Measurements from ENCODE around the gene PDS5B. TPM values are rescaled to one million over a fixed set of nuclear protein-coding genes. Genes with fewer than 3 reads are reported as not detected.

Gene PDS5B
- total RNA-seq, 4 donors from 2014 or later: 37.1 to 78.9 (median 44.9) TPM

DNA sequence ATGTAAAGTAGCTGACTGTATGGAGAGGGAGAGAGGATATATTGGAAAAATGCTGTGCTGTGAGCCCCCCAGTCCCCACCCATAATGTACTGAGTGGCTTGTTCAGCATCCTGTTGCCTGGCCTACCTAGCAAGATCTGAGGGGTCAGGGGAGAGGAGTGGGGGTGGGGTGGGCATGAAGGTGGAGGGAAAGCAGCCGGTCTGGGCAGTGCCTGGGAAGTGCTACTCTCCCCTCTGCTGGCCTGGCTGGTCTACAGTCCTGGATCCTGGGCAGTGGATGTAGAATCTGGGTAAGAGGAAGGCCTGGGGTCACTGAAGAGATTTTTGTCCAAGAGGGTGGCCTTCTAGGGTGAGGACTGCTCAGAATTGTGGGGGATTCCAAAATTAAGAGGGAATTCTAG, 210.5 kb downstream of the PDS5B start:
- Histone ChIP-seq H3K4me3 (no peak overlapping the region), H3K4me1 (no peaks in the 10 kb centered on the region), H3K9me3 (no peaks in the 10 kb centered on the region), H3K27me3 (no peaks in the 10 kb centered on the region), H3K36me3 (peaks cover 0 to 4% of the 10 kb centered on the region in 2 donors), H3K27ac (no peak overlapping the region)
- no peak for TF ChIP-seq POLR2A (IDR thresholded peaks at IDR 0.05)
- TF ChIP-seq, protein P1, sequence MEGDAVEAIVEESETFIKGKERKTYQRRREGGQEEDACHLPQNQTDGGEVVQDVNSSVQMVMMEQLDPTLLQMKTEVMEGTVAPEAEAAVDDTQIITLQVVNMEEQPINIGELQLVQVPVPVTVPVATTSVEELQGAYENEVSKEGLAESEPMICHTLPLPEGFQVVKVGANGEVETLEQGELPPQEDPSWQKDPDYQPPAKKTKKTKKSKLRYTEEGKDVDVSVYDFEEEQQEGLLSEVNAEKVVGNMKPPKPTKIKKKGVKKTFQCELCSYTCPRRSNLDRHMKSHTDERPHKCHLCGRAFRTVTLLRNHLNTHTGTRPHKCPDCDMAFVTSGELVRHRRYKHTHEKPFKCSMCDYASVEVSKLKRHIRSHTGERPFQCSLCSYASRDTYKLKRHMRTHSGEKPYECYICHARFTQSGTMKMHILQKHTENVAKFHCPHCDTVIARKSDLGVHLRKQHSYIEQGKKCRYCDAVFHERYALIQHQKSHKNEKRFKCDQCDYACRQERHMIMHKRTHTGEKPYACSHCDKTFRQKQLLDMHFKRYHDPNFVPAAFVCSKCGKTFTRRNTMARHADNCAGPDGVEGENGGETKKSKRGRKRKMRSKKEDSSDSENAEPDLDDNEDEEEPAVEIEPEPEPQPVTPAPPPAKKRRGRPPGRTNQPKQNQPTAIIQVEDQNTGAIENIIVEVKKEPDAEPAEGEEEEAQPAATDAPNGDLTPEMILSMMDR (IDR thresholded peaks at IDR 0.05): no peak
- TF ChIP-seq POLR2AphosphoS5 (IDR thresholded peaks at IDR 0.05): no peak
- no peak for TF ChIP-seq EP300 (IDR thresholded peaks at IDR 0.05)
- no peak for ATAC-seq
- whole genome bisulfite sequencing, 2 donors (ENCODE audit: low coverage in 1 of 2): 78 to 100% methylated on average over 1 of the region's 1 CpG

DNA sequence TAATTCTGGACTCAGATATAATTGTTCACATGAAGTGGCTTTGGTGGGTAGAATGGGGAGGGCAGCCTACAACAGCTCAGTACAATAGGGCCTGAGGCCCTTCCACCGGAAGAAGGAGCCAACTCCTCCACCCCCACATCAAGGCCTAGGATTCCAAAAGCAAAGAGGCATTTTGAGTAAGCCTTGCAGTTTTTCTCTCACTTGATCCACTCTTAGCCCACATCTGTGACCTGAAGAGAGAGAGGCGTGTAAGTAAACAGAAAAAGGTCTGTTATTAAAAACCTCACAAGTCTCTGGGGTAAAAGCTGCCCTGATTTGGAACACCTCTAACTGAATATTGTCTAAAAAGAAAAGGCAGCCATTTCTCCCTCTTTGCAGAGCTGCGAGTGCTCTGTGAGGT, 215.9 kb downstream of the PDS5B start:
- H3K27me3 ChIP-seq: no peaks in the 10 kb centered on the region
- H3K27ac ChIP-seq: no peak overlapping the region
- H3K9me3 ChIP-seq: no peaks in the 10 kb centered on the region
- TF ChIP-seq, protein P1 (IDR thresholded peaks at IDR 0.05): no peak
- TF ChIP-seq POLR2AphosphoS5 (IDR thresholded peaks at IDR 0.05) (no peak), EP300 (IDR thresholded peaks at IDR 0.05) (no peak), POLR2A (IDR thresholded peaks at IDR 0.05) (no peak)
- ATAC-seq: no peak
- H3K4me1 ChIP-seq: peaks cover 0 to 8% (median 0%) of the 10 kb centered on the region in 3 donors
- no peak overlapping the region for H3K4me3 ChIP-seq
- WGBS, 2 donors (ENCODE audit: low coverage in 1 of 2): 71 to 96% methylated on average over 2 to 3 of the region's 3 CpGs
- no peaks in the 10 kb centered on the region for H3K36me3 ChIP-seq

DNA sequence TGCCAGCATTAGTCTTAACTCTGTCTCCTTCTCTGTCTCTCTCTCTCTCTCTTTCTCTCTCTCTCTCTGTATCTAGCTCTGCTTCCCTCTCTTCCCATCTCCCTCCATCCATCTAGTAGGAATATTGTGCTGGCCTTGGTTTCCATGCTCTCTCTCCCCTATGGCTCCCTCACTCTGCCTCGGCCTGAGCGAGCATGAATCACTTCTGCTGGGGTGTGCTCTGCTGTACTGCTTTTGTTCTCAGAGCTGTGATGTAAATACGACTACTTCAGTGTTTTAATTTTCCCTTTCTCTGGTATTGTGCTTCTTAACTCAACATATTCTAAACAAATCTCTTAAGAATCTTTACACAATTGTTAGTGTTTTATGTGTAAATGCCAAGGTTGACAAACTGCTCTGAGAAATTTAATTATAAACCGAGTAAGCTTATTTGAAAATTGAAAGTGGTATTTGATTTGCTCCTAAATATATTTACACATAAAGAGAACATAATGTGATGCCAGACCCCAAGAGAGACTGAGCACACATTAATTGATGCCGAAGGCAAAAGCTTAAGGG, 218.5 kb downstream of the PDS5B start:
- ATAC-seq: no peak
- 20 to 48% methylated on average over 5 of the region's 5 CpGs for WGBS, 2 donors (ENCODE audit: low coverage in 1 of 2)
- Histone ChIP-seq H3K4me3 (no peak overlapping the region), H3K36me3 (no peaks in the 10 kb centered on the region), H3K27ac (peak overlapping the region in 2 of 4 donors; percentile 21 to 29), H3K9me3 (peaks cover 0 to 11% (median 0%) of the 10 kb centered on the region in 3 donors), H3K4me1 (peaks cover 0 to 8% (median 0%) of the 10 kb centered on the region in 3 donors), H3K27me3 (no peaks in the 10 kb centered on the region)
- TF ChIP-seq POLR2A (IDR thresholded peaks at IDR 0.05) (no peak), POLR2AphosphoS5 (IDR thresholded peaks at IDR 0.05) (no peak), EP300 (IDR thresholded peaks at IDR 0.05) (no peak)

DNA sequence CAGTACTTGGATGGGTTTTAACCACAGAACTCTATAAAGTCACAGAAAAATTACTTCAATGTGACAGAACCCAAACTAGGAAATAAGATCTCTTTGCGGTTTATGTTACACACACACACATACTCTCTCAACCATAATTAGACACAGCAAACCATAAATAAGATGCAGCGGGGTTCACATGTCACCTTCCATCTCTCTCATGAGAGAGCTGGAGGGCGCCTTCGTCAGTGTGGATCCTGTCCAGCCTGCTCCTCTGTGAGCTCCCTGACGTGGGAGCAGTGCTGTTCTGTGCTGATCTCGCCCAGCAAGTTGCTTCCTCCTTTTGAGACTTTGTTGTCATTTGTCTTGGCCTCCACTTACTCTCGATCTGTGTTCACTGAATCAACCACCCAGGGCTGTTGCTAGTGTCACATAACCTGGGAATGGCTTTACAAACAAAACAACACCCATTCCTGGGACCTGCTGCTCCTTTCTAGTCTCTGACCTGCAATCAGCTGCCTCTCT, 225.1 kb downstream of the PDS5B start:
- WGBS, 2 donors (ENCODE audit: low coverage in 1 of 2): 49 to 58% methylated on average over 7 of the region's 7 CpGs
- Histone ChIP-seq H3K27ac (no peak overlapping the region), H3K9me3 (peaks cover 0 to 20% (median 0%) of the 10 kb centered on the region in 3 donors), H3K36me3 (no peaks in the 10 kb centered on the region), H3K4me1 (no peaks in the 10 kb centered on the region), H3K4me3 (no peak overlapping the region), H3K27me3 (no peaks in the 10 kb centered on the region)
- TF ChIP-seq POLR2AphosphoS5 (IDR thresholded peaks at IDR 0.05) (no peak), POLR2A (IDR thresholded peaks at IDR 0.05) (no peak), EP300 (IDR thresholded peaks at IDR 0.05) (no peak)
- TF ChIP-seq, protein P1 (IDR thresholded peaks at IDR 0.05): no peak
- no peak for ATAC-seq

DNA sequence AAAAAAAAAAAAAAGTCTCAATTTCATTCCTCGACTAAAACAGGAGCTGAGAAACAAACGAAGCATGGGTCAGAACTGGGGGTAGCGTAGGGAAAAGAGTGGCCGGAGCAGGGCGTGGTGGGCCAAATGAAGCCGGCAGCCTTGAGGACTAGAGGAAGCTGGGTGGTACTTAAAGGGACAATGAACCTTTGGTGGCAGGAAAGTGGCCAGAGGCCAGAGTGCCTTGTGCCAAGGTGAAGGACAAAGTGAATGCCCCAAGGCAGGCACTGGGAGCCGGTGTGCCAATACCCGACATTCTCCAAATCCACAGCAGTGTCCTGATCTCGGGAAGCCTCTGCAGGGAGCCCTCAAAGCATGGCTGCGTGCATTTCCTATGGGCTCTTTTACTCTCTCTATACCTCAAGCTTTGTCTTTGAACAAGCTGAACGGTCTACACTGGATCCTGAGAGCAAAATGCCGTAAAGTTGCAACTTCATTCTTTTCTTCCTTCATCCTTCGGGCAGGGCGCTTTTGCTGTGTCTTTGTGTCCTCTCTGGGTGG, 235.0 kb downstream of the PDS5B start:
- Histone ChIP-seq H3K27ac (no peak overlapping the region), H3K27me3 (no peaks in the 10 kb centered on the region), H3K9me3 (no peaks in the 10 kb centered on the region), H3K4me3 (no peak overlapping the region), H3K36me3 (no peaks in the 10 kb centered on the region), H3K4me1 (peaks cover 0 to 7% (median 0%) of the 10 kb centered on the region in 3 donors)
- TF ChIP-seq POLR2A (IDR thresholded peaks at IDR 0.05) (no peak), EP300 (IDR thresholded peaks at IDR 0.05) (no peak), POLR2AphosphoS5 (IDR thresholded peaks at IDR 0.05) (no peak)
- TF ChIP-seq, protein P1 (IDR thresholded peaks at IDR 0.05): no peak
- 86 to 88% methylated on average over 12 of the region's 14 CpGs for WGBS, 2 donors (ENCODE audit: low coverage in 1 of 2)
- no peak for ATAC-seq

Data from gastroesophageal sphincter (tissue), 4 donors.